HepG2 (cell line): Measurements from ENCODE around the gene ZMYND10.

ENCODE experiments used
- BRCA1 ChIP-seq: sonication (generic); formaldehyde crosslinking; IDR thresholded peaks from 2 replicates; pipeline ENCODE4 v1.4.0; 2020; ENCODE audit warnings: missing genetic modification reagents
- TEAD2 ChIP-seq: sonication (generic); formaldehyde crosslinking; IDR thresholded peaks from 2 replicates; pipeline ENCODE4 v1.9.0; 2021; ENCODE audit warnings: missing genetic modification reagents

- no peak for TF ChIP-seq TEAD2 (CRISPR knock-in tag)
- no peak for TF ChIP-seq BRCA1 (CRISPR knock-in tag)
Measured at GRCh38 chr3:50319894-50320625, 25.5 kb downstream of the ZMYND10 start.
